K562 (cell line): ENCODE measurements around the gene ZNF324B. TPM values are rescaled to one million over a fixed set of nuclear protein-coding genes. Genes with fewer than 3 reads are reported as not detected.

ENCODE experiments used
- BMI1 ChIP-seq: fragments of 150-350 bp; IDR thresholded peaks from 2 replicates; pipeline ENCODE4 v1.6.1; 2014; ENCODE audit warnings: low read length
- MXD1 ChIP-seq: fragments of 250-450 bp; sonication (Bioruptor Pico); IDR thresholded peaks from 2 replicates; pipeline ENCODE4 v1.8.0; 2021; ENCODE audit warnings: borderline replicate concordance, mild to moderate bottlenecking, moderate library complexity; ENCODE audit not compliant: poor library complexity, severe bottlenecking
- NCOA2 ChIP-seq, 2 experiments: fragments of 450-650 bp; IDR thresholded peaks; 2 replicates each; pipeline ENCODE4 v1.6.1; 2018; ENCODE audit warnings: mild to moderate bottlenecking in 2 of 2, moderate library complexity in 1 of 2; ENCODE audit not compliant: partially characterized antibody in 2 of 2
- PHB ChIP-seq: fragments of 250-450 bp; sonication (Bioruptor Pico); IDR thresholded peaks from 2 replicates; pipeline ENCODE4 v1.5.0; 2021
- SMAD4 ChIP-seq: fragments of 250-450 bp; sonication (Bioruptor Pico); conservative IDR thresholded peaks from 2 replicates; pipeline ENCODE4 v1.8.0; 2021; ENCODE audit warnings: inconsistent platforms, mild to moderate bottlenecking, moderate library complexity
- SMARCB1 ChIP-seq: IDR thresholded peaks from 2 replicates; pipeline ENCODE4 v1.6.1; 2011; ENCODE audit warnings: improper control_type of control experiment, low read depth; ENCODE audit not compliant: insufficient read length
- ZBTB40 ChIP-seq, 2 experiments: fragments of 450-650 bp in 1 of 2; sonication (generic) in 1 of 2; formaldehyde crosslinking in 1 of 2; IDR thresholded peaks; 2 replicates each; pipeline versions ENCODE4 v1.7.1 to v1.9.0; 2016 to 2022; ENCODE audit warnings: inconsistent platforms in 1 of 2, mild to moderate bottlenecking in 1 of 2, missing genetic modification reagents in 1 of 2
- ZFP36 ChIP-seq: fragments of 150-350 bp; IDR thresholded peaks from 2 replicates; pipeline ENCODE4 v1.6.1; 2018; ENCODE audit warnings: low read length, low read depth; ENCODE audit not compliant: partially characterized antibody
- ZNF143 ChIP-seq: sonication (generic); formaldehyde crosslinking; IDR thresholded peaks from 2 replicates; pipeline ENCODE4 v1.9.0; 2022; ENCODE audit warnings: mild to moderate bottlenecking, missing genetic modification reagents
- polyA plus RNA-seq, 8 experiments: library from polyadenylated mRNA; depleted of rRNA in 4 of 8; stranded (reverse) in 5 of 8; unstranded in 3 of 8; fragments of >200 nt; fragmentation: Nextera tagmentation in 2 of 8; fragmentation: Illumina TruSeq in 1 of 8; extraction: Ambion mirVana in 2 of 8; extraction: Trizol in 1 of 8; gene quantifications; 2 replicates each; pipeline versions ENCODE4 v1.2.1 to v1.2.3, GENCODE V29; 2011 to 2014; ENCODE audit warnings: inconsistent platforms in 1 of 8, missing spikeins in 1 of 8
- total RNA-seq, 7 experiments: library from RNA; depleted of rRNA in 6 of 7; stranded (reverse); fragments of >200 nt in 6 of 7; fragmentation: Illumina TruSeq in 2 of 7; extraction: Trizol in 2 of 7; gene quantifications; 2 replicates each; pipeline versions ENCODE4 v1.2.1 to v1.2.3, GENCODE V29; 2011 to 2021; ENCODE audit warnings: low replicate concordance in 1 of 7
- TF ChIP-seq, protein P1 (sequence below): fragments of 150-350 bp; IDR thresholded peaks from 2 replicates; pipeline ENCODE4 v1.6.1; 2014; ENCODE audit warnings: low read depth, mild to moderate bottlenecking, low read length, borderline replicate concordance
- TF ChIP-seq, protein P2 (sequence below), 2 experiments: IDR thresholded peaks; 2 replicates each; pipeline ENCODE4 v1.6.1; 2011; ENCODE audit warnings: borderline replicate concordance in 1 of 2, control low read depth in 1 of 2, low read depth in 1 of 2, low read length in 1 of 2, mild to moderate bottlenecking in 1 of 2, mixed read lengths in 1 of 2, moderate library complexity in 1 of 2; ENCODE audit not compliant: insufficient read depth in 1 of 2, insufficient read length in 1 of 2, poor library complexity in 1 of 2, severe bottlenecking in 1 of 2; ENCODE audit errors: extremely low read depth in 1 of 2

ZNF324B gene
- total and polyA plus RNA-seq, 9 of the 15 experiments (the other 6 are each of a cell fraction or from before 2014, with no cell fraction given), result 0.20 to 13.5 (median 5.7) TPM

DNA sequence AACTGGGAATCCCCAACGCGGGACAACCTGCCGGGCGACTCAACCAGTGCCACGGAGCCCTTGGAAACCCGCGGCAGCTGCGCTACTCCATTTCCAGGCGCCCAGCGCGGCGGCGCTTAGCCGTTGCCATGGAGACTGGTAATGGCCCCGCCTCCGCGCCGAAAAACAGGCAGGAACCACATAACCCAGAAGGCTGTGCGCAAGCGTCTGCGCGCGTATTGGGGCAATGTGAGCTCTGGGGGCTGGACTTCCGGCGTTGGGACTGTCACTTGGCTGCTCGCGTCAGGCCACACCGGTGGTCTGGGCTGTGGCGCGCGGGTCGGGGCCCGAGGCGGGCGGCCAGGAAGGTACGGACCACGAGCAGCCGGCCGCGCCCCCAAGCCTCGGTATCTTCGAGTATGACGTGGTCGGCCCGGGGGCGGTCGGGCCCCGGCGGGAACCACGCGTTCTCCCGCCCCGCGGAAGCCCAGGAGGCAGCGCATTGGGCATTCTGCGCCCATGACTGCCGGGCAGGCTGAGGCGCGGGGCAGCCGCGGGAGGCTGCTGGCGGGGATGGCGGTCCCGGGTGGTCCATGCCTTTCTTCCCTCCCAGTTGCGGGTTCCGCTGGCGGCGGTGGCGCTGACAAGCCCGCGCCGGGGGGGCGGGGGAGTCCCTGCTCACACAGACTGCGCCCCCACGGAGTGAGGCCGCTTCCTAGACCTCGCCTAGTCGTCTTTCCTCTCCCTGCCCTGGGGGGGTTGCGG, at the start of gene ZNF324B (continued):
- peak; percentile 95 for TF ChIP-seq ZBTB40 (IDR thresholded peaks at IDR 0.05)
- TF ChIP-seq ZBTB40 (CRISPR knock-in tag; IDR thresholded peaks at IDR 0.05), result no peak
- peak; percentile 93 for TF ChIP-seq ZNF143 (CRISPR knock-in tag)
- no peak for TF ChIP-seq SMARCB1
- TF ChIP-seq NCOA2 (IDR thresholded peaks at IDR 0.05; ENCODE audit: partially characterized antibody in 2 of 2), result no peak
- TF ChIP-seq PHB, result no peak
- 0 out of 2 replicates have a peak, but pooled peaks have one; percentile 25 for TF ChIP-seq SMAD4 (CRISPR knock-in tag)
- TF ChIP-seq, protein P1, sequence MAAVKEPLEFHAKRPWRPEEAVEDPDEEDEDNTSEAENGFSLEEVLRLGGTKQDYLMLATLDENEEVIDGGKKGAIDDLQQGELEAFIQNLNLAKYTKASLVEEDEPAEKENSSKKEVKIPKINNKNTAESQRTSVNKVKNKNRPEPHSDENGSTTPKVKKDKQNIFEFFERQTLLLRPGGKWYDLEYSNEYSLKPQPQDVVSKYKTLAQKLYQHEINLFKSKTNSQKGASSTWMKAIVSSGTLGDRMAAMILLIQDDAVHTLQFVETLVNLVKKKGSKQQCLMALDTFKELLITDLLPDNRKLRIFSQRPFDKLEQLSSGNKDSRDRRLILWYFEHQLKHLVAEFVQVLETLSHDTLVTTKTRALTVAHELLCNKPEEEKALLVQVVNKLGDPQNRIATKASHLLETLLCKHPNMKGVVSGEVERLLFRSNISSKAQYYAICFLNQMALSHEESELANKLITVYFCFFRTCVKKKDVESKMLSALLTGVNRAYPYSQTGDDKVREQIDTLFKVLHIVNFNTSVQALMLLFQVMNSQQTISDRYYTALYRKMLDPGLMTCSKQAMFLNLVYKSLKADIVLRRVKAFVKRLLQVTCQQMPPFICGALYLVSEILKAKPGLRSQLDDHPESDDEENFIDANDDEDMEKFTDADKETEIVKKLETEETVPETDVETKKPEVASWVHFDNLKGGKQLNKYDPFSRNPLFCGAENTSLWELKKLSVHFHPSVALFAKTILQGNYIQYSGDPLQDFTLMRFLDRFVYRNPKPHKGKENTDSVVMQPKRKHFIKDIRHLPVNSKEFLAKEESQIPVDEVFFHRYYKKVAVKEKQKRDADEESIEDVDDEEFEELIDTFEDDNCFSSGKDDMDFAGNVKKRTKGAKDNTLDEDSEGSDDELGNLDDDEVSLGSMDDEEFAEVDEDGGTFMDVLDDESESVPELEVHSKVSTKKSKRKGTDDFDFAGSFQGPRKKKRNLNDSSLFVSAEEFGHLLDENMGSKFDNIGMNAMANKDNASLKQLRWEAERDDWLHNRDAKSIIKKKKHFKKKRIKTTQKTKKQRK, result peak; percentile 55; the same call in 1 of the 2 replicates
- TF ChIP-seq, protein P2, sequence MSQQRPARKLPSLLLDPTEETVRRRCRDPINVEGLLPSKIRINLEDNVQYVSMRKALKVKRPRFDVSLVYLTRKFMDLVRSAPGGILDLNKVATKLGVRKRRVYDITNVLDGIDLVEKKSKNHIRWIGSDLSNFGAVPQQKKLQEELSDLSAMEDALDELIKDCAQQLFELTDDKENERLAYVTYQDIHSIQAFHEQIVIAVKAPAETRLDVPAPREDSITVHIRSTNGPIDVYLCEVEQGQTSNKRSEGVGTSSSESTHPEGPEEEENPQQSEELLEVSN (IDR thresholded peaks at IDR 0.05; ENCODE audit: borderline replicate concordance in 1 of 2, extremely low read depth in 1 of 2, insufficient read depth in 1 of 2, insufficient read length in 1 of 2, low read depth in 1 of 2, low read length in 1 of 2, poor library complexity in 1 of 2, severe bottlenecking in 1 of 2), result peak in 1 of 2 experiments; percentile 79
- peak; percentile 52 for TF ChIP-seq MXD1 (CRISPR knock-in tag)
- no peak for TF ChIP-seq ZFP36
- peak; percentile 93 for TF ChIP-seq BMI1
